H1 (cell line): ENCODE data around the gene NELL1. TPM values are rescaled to one million over a fixed set of nuclear protein-coding genes. Genes with fewer than 3 reads are reported as not detected.

Experiments used
- ATF2 ChIP-seq: IDR thresholded peaks from 2 replicates; pipeline ENCODE4 v1.6.1; 2012; ENCODE audit warnings: low read length, inconsistent platforms
- SUZ12 ChIP-seq: fragments of 200-600 bp; sonication (generic); IDR thresholded peaks from 2 replicates; pipeline ENCODE4 v1.6.1; 2012; ENCODE audit warnings: mild to moderate bottlenecking, inconsistent platforms, low read length, moderate library complexity, mixed read lengths
- TCF12 ChIP-seq: IDR thresholded peaks from 2 replicates; pipeline ENCODE4 v1.6.1; 2011; ENCODE audit warnings: low read depth, mild to moderate bottlenecking, low read length
- polyA plus RNA-seq, 7 experiments: library from polyadenylated mRNA; depleted of rRNA in 3 of 7; stranded (reverse) in 5 of 7; unstranded in 2 of 7; fragments of >200 nt in 5 of 7; fragments of 200-250 nt in 2 of 7; gene quantifications; 1 replicate in 5 of 7; 2 replicates in 1 of 7; 4 replicates in 1 of 7; pipeline versions ENCODE4 v1.2.1 to v1.2.3, GENCODE V29; 2011 to 2013; ENCODE audit warnings: missing spikeins in 2 of 7, mixed read lengths in 2 of 7
- total RNA-seq: library from RNA; stranded (reverse); fragmentation: NEBNext Ultra II Directional; extraction: Animal tissue kit (Norgen Biotek cat#: 25700); gene quantifications from 2 replicates; pipeline ENCODE4 v1.2.1, GENCODE V29; 2021

Gene NELL1
- total and polyA plus RNA-seq, 2 of the 8 experiments (the other 6 are each of a cell fraction or from before 2014, with no cell fraction given): 0.21 TPM; not detected in 1

GRCh38 chr11:21038801-21039200 is 369.4 kb downstream of the NELL1 start (continued):
- TF ChIP-seq SUZ12 (no peak), TCF12 (no peak), ATF2 (no peak)
